ENCODE data around the gene NCOR1.

Gene NCOR1

GRCh38 chr17:16050844-16051243 is 164.5 kb downstream of the NCOR1 start:
- no peak overlapping the region for H3K4me3 ChIP-seq

GRCh38 chr17:16048811-16049449 is 166.4 kb downstream of the NCOR1 start:
- Histone ChIP-seq H3K4me3 (no peak overlapping the region), H3K27ac (no peak overlapping the region)

More at GRCh38 chr17:16050844-16051243, 164.5 kb downstream of the NCOR1 start:
- no peak overlapping the region for H3K27ac ChIP-seq

DNA sequence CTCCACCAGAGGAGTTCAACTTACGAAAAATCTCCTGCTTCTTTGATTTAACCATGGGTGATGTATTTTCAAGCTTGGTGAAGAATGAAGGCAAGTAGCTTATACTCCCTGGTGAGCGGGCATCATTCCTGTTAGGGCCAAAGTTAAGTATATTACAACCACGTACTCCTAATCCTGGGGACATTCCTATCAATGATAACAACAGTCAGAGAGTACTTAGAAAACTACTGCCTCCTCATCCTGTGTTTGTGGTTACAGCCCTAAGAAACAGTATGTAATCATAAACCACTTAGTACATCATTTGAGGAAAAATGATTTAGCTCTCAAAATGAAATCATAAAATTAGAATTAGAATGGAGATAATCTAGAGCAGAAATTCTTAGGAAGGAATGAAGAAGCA is 168.4 kb downstream of the NCOR1 start:
- Histone ChIP-seq H3K27ac (no peak overlapping the region), H3K4me3 (no peak overlapping the region)

DNA sequence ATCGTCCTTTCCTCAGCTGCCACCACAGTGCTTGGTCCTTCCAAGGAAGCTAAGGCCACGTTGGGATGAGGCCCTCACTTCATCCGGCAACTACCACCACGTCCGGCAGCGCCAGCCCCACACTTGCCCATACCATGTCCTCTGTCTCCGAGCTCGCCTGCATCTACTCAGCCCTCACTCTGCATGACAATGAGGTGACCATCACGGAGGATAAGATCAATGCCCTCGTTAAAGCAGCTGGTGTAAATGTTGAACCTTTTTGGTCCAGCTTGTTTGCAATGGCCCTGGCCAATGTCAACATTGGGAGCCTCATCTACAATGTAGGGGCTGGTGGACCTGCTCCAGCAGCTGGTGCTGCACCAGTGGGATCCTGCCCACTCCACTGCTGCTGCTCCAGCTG is 170.8 kb downstream of the NCOR1 start:
- no peak overlapping the region for H3K27ac ChIP-seq
- no peak overlapping the region for H3K4me3 ChIP-seq

DNA sequence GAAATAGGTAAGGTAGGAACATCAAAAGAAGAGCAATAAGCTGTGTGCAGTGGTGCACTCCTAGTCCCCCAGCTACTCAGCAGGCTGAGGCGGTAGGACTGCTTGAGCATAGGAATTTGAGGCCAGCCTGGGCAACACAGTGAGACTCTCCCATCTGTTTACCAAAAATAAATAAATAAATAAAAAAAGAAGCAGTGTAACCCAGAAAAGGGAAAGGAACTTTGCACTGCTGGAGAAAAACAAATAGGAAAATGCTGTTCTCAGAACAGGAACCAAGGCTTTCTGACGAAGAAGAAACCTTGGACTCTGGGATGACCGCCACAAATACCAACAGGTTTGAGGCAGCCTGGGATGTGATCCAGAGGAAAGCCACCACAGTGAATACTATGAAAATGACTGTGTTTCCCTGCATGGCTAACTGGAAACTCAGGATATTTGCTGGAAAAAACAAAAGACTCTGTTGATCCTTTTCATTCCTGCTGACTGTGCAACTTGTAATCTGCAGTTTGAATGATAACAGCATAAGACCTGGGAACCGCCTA is 174.6 kb downstream of the NCOR1 start:
- H3K4me3 ChIP-seq: no peak overlapping the region
- H3K27ac ChIP-seq: no peak overlapping the region

DNA sequence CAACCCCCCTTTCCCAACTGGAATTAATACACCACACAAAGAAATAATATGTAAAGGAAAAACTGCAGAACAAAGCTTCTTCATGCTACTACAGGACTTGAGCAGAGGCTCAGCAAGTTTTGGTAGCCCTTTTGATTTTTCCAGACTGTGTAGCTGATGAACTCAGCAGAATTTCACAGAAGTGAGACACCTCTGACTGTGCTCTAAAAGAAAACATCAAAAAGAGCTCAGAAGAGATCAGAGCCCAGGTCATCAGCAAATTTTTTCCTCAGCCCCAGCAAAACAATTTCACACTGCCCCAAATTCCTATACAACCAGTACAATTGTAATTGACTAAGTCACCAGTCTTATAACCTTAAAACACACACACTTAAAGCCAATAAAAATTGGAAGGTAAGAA is 177.7 kb downstream of the NCOR1 start:
- Histone ChIP-seq H3K4me3 (no peak overlapping the region), H3K27ac (peak overlapping the region in 1 of 21 experiments; percentile 21)

DNA sequence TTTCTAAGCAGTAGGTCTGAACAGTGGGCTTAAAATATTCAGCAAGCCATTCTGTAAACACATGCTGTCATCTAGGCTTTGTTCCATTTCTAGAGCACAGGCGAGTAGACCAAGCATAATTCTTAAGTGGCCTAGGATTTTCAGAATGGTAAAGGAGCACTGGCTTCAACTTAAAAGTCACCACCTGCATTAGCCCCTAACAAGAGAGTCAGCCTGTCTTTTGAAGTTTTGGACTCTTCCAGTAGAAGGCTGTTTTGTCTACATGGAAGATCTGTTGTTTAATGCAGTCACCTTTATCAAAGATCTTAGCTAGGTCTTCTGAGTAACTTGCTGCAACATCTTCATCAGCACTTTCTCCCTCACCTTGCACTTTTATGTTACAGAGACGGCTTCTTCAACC is 179.1 kb downstream of the NCOR1 start:
- Histone ChIP-seq H3K4me3 (no peak overlapping the region), H3K27ac (no peak overlapping the region)

DNA sequence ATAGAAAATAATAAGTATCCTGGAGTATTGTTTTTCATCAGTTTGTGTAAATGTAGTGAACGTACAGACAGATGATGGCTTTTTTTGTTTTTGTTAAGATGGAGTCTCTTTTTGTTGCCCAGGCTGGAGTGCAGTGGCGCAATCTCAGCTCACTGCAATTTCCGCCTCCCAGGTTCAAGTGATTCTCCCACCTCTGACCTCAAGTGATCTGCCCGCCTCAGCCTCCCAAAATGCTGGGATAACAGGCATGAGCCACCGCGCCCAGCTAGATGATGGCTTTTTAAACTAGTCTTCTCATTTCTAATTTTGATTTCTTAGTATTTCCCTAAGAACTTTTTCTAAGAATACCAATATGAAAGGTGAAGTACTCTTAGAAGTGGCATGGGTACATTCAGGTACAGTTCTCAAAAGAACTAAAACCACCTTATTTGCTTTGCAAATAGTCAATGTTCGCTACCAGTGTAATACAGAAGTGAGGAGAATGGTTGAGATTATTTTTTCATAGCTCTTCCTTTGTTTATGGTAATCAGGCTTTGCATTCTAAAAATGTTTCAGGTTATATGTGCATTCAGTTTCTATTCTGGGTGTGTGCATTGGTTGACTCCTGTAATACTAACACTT is 181.5 kb downstream of the NCOR1 start:
- H3K27ac ChIP-seq: no peak overlapping the region
- H3K4me3 ChIP-seq: no peak overlapping the region

- no peak overlapping the region for H3K4me3 ChIP-seq
- H3K27ac ChIP-seq: peak overlapping the region in 11 of 21 experiments; percentile 8 to 67 (median 28)
Observed at GRCh38 chr17:16027708-16028584, 187.4 kb downstream of the NCOR1 start.

DNA sequence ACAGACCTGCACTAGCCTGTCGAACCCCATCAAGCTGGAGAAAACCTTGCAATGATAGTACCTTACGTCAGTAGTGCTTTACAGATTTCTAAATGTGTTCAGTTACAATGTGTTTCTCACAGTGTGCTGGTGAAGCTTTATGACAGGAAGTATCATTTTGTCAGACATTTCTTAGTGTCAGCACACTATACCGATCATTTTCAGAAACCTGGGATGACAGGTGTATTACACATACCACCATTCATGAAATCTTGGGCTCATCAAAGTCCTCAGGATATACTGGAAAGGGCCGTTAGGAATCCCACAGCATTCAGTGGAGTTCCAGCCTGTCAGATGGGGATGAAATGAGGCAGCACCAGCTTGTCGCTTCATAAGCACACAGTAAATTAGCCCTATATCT is 188.4 kb downstream of the NCOR1 start:
- Histone ChIP-seq H3K27ac (peak overlapping the region in 2 of 21 experiments; percentile 28 to 63), H3K4me3 (no peak overlapping the region)

- Histone ChIP-seq H3K27ac (no peak overlapping the region), H3K4me3 (no peak overlapping the region)
Observed at GRCh38 chr17:16025202-16025601, 190.1 kb downstream of the NCOR1 start.

DNA sequence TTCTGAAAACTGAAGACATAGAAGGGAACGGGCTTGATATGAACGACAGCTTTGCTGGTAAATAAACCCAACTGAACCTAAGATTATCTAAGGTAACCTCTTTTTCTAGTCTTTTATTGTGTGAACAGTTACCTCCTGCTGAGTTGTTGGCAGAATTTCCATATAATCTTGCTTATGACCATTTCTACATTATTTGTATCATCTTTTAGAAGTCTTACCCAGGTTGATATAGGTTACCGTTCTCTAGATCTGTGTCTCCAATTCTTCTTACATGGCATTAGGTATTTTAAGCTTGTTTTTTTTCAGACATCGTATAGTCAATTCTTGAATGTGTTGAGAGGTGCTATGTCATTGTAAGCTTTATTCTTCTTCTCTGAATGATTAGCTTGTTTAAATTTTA is 191.5 kb downstream of the NCOR1 start:
- no peak overlapping the region for H3K4me3 ChIP-seq
- H3K27ac ChIP-seq: no peak overlapping the region

DNA sequence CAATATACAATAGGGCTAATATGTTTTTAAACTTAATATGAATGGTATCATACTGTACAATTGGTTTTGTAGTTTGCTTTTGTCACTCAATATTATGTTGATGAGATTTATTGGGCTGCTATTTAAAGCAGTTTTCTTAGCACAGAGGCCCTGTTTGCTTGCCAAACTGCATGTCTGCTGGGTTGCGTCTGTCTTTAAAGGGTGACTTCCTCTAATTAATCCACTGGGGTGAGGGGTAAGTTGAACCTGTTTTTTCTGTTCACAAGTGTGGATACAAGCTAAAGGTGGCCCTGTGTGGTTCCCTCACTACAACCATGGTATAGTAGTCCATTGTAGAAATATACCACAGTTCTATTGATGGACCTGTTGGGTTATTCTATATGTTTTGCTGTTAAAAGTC is 196.0 kb downstream of the NCOR1 start:
- Histone ChIP-seq H3K27ac (no peak overlapping the region), H3K4me3 (no peak overlapping the region)

- Histone ChIP-seq H3K4me3 (no peak overlapping the region), H3K27ac (no peak overlapping the region)
Observed at GRCh38 chr17:16013943-16014407, 201.4 kb downstream of the NCOR1 start.

GRCh38 chr17:16007439-16007838 is 207.9 kb downstream of the NCOR1 start:
- Histone ChIP-seq H3K4me3 (no peak overlapping the region), H3K27ac (no peak overlapping the region)

- peak overlapping the region in 1 of 21 experiments; percentile 18 for H3K27ac ChIP-seq
- H3K4me3 ChIP-seq: no peak overlapping the region
Observed at GRCh38 chr17:16005636-16006035, 209.7 kb downstream of the NCOR1 start.

DNA sequence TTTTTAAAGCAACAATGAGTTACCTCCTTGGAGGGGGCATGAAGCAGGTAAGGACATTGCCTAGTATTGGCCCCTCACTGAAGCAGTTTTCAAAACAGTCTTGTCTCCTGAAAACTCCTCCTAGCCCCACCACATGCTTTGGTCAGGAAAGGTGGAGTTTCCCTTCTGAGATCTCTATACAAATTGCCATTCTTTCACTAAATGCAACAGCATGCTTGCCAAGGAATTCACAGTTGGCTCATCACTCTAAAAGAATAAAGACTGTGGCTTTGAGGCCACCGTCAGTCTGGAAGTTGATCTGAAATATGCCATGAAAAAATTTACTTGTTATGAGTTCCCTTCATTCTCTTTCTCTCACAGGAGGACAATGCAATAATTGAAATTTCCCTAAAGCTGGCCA is 211.5 kb downstream of the NCOR1 start:
- Histone ChIP-seq H3K4me3 (no peak overlapping the region), H3K27ac (peak overlapping the region in 3 of 21 experiments; percentile 5 to 47 (median 26))

- H3K27ac ChIP-seq: no peak overlapping the region
- H3K4me3 ChIP-seq: no peak overlapping the region
Observed at GRCh38 chr17:16002708-16003260, 212.6 kb downstream of the NCOR1 start.

GRCh38 chr17:16001226-16001897 is 214.0 kb downstream of the NCOR1 start:
- Histone ChIP-seq H3K27ac (no peak overlapping the region), H3K4me3 (peak overlapping the region in 1 of 7 experiments; percentile 74)

Data from skin epidermis (tissue), 12 donors.